GM12873 (cell line): ENCODE measurements around the gene PROK1.

Experiments
- CTCF ChIP-seq: IDR thresholded peaks from 2 replicates; pipeline ENCODE4 v1.5.1; 2012; ENCODE audit warnings: low read depth, mild to moderate bottlenecking, moderate library complexity, low read length, control low read depth; ENCODE audit not compliant: insufficient read depth; ENCODE audit errors: missing control alignments

Gene PROK1

GRCh38 chr1:110438893-110439292 is 12.1 kb upstream of the PROK1 start:
- TF ChIP-seq CTCF: no peak

GRCh38 chr1:110440877-110441276 is 10.1 kb upstream of the PROK1 start:
- no peak for TF ChIP-seq CTCF

- TF ChIP-seq CTCF: no peak
Observed at GRCh38 chr1:110441888-110442287, 9.1 kb upstream of the PROK1 start.

GRCh38 chr1:110443451-110443850 is 7.5 kb upstream of the PROK1 start:
- TF ChIP-seq CTCF: no peak

- no peak for TF ChIP-seq CTCF
Observed at GRCh38 chr1:110444561-110444960, 6.4 kb upstream of the PROK1 start.

GRCh38 chr1:110449661-110450651 is 993 bp upstream of the PROK1 start:
- no peak for TF ChIP-seq CTCF

GRCh38 chr1:110452330-110452729 is 1.4 kb downstream of the PROK1 start:
- no peak for TF ChIP-seq CTCF
